Skeletal muscle satellite cell (primary cell): Measurements from ENCODE around the gene TUBGCP3.

Experiments
- H3K27me3 ChIP-seq: 2 replicates; pipeline ENCODE4 v1.7.0; 2013; ENCODE audit warnings: low read length; ENCODE audit not compliant: control insufficient read depth, insufficient read depth
- H3K36me3 ChIP-seq: 2 replicates; pipeline ENCODE4 v1.7.0; 2013; ENCODE audit warnings: mild to moderate bottlenecking, control low read depth, low read length; ENCODE audit not compliant: insufficient read depth
- H3K4me1 ChIP-seq: 2 replicates; pipeline ENCODE4 v1.7.0; 2013; ENCODE audit warnings: low read length; ENCODE audit not compliant: control insufficient read depth, insufficient read depth
- H3K4me2 ChIP-seq: 2 replicates; pipeline ENCODE4 v1.7.0; 2013; ENCODE audit warnings: mild to moderate bottlenecking, low read length
- H3K4me3 ChIP-seq: 2 replicates; pipeline ENCODE4 v1.7.0; 2013; ENCODE audit warnings: low read length
- H3K9ac ChIP-seq: 2 replicates; pipeline ENCODE4 v1.7.0; 2013; ENCODE audit warnings: mild to moderate bottlenecking, low read depth, low read length, moderate library complexity
- H3K9me3 ChIP-seq: replicated peaks from 2 replicates; pipeline ENCODE4 v1.7.0; 2013; ENCODE audit warnings: mild to moderate bottlenecking, control low read depth, low read length

TUBGCP3 gene

GRCh38 chr13:112446347-112446861, 141.5 kb downstream of the TUBGCP3 start:
- H3K9me3 ChIP-seq, result no peaks in the 10 kb centered on the region
- H3K9ac ChIP-seq, result no peak overlapping the region
- H3K36me3 ChIP-seq, result no peaks in the 10 kb centered on the region
- no peak overlapping the region for H3K4me2 ChIP-seq
- no peaks in the 10 kb centered on the region for H3K4me1 ChIP-seq
- peaks cover 33% of the 10 kb centered on the region for H3K27me3 ChIP-seq
- no peak overlapping the region for H3K4me3 ChIP-seq

GRCh38 chr13:112445411-112446271, 142.3 kb downstream of the TUBGCP3 start:
- Histone ChIP-seq H3K27me3 (peaks cover 29% of the 10 kb centered on the region), H3K4me3 (no peak overlapping the region), H3K4me1 (no peaks in the 10 kb centered on the region), H3K36me3 (no peaks in the 10 kb centered on the region), H3K4me2 (no peak overlapping the region), H3K9ac (no peak overlapping the region), H3K9me3 (no peaks in the 10 kb centered on the region)

GRCh38 chr13:112444416-112445399, 143.2 kb downstream of the TUBGCP3 start:
- H3K9ac ChIP-seq, result no peak overlapping the region
- H3K36me3 ChIP-seq, result no peaks in the 10 kb centered on the region
- no peak overlapping the region for H3K4me2 ChIP-seq
- peaks cover 27% of the 10 kb centered on the region for H3K27me3 ChIP-seq
- H3K9me3 ChIP-seq, result no peaks in the 10 kb centered on the region
- H3K4me3 ChIP-seq, result no peak overlapping the region
- no peaks in the 10 kb centered on the region for H3K4me1 ChIP-seq

GRCh38 chr13:112443995-112444311, 144.0 kb downstream of the TUBGCP3 start:
- Histone ChIP-seq H3K36me3 (no peaks in the 10 kb centered on the region), H3K9ac (no peak overlapping the region), H3K4me2 (no peak overlapping the region), H3K4me3 (no peak overlapping the region), H3K9me3 (no peaks in the 10 kb centered on the region), H3K4me1 (no peaks in the 10 kb centered on the region), H3K27me3 (peaks cover 23% of the 10 kb centered on the region)

- no peak overlapping the region for H3K4me3 ChIP-seq
- no peaks in the 10 kb centered on the region for H3K9me3 ChIP-seq
- no peaks in the 10 kb centered on the region for H3K36me3 ChIP-seq
- H3K9ac ChIP-seq, result no peak overlapping the region
- no peak overlapping the region for H3K4me2 ChIP-seq
- H3K4me1 ChIP-seq, result no peaks in the 10 kb centered on the region
- H3K27me3 ChIP-seq, result peaks cover 23% of the 10 kb centered on the region
These were observed 144.6 kb downstream of the TUBGCP3 start for GRCh38 chr13:112443191-112443994.

- Histone ChIP-seq H3K9me3 (no peaks in the 10 kb centered on the region), H3K4me3 (no peak overlapping the region), H3K9ac (no peak overlapping the region), H3K36me3 (no peaks in the 10 kb centered on the region), H3K4me1 (no peaks in the 10 kb centered on the region), H3K27me3 (peaks cover 23% of the 10 kb centered on the region), H3K4me2 (no peak overlapping the region)
These were observed 145.4 kb downstream of the TUBGCP3 start for GRCh38 chr13:112442483-112443090.

- Histone ChIP-seq H3K9ac (no peak overlapping the region), H3K27me3 (peaks cover 23% of the 10 kb centered on the region), H3K4me3 (no peak overlapping the region), H3K36me3 (no peaks in the 10 kb centered on the region), H3K4me1 (no peaks in the 10 kb centered on the region), H3K4me2 (no peak overlapping the region), H3K9me3 (no peaks in the 10 kb centered on the region)
These were observed 146.1 kb downstream of the TUBGCP3 start for GRCh38 chr13:112441779-112442310.

- Histone ChIP-seq H3K27me3 (peaks cover 19% of the 10 kb centered on the region), H3K9me3 (no peaks in the 10 kb centered on the region), H3K36me3 (no peaks in the 10 kb centered on the region), H3K4me1 (no peaks in the 10 kb centered on the region), H3K4me2 (no peak overlapping the region), H3K4me3 (no peak overlapping the region), H3K9ac (no peak overlapping the region)
These were observed 146.7 kb downstream of the TUBGCP3 start for GRCh38 chr13:112441226-112441625.

GRCh38 chr13:112438515-112438914, 149.4 kb downstream of the TUBGCP3 start:
- Histone ChIP-seq H3K4me2 (no peak overlapping the region), H3K9me3 (no peaks in the 10 kb centered on the region), H3K9ac (no peak overlapping the region), H3K27me3 (peaks cover 11% of the 10 kb centered on the region), H3K4me3 (no peak overlapping the region), H3K36me3 (no peaks in the 10 kb centered on the region), H3K4me1 (no peaks in the 10 kb centered on the region)

- H3K4me2 ChIP-seq, result no peak overlapping the region
- H3K27me3 ChIP-seq, result peaks cover 7% of the 10 kb centered on the region
- H3K9me3 ChIP-seq, result no peaks in the 10 kb centered on the region
- H3K9ac ChIP-seq, result no peak overlapping the region
- no peak overlapping the region for H3K4me3 ChIP-seq
- no peaks in the 10 kb centered on the region for H3K36me3 ChIP-seq
- H3K4me1 ChIP-seq, result no peaks in the 10 kb centered on the region
These were observed 149.9 kb downstream of the TUBGCP3 start for GRCh38 chr13:112438094-112438493.
